ENCODE data around the gene TRAF3IP3.
A peak's percentile ranks its signal among the peaks of the same experiment; 100 is the strongest.
"Not testable (repeated sequence)": the region's sequence is repeated elsewhere in the genome, so short reads cannot be mapped to it uniquely, and the experiment has no call there.

The TRAF3IP3 gene

DNA sequence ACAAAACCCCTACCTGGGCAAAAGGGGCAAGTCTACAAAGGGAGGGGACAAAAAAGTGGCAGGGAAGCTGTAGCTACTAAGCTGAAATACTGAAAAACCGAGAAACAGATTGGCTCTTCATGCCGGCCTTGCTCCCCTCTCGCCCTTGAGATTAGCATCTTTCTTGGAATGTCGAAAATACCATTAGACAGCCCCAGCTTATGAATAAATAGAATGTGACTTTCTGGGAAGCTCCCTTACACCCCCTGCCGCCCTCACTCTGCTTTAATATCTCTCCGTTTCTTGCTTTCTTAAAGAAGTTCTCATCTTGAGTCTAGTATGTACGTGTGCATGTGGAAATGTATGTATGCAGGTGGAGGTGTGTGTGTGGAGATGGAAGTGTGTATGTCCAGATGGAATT is 14.1 kb downstream of the TRAF3IP3 start:
- DNase-seq, result no peak

DNA sequence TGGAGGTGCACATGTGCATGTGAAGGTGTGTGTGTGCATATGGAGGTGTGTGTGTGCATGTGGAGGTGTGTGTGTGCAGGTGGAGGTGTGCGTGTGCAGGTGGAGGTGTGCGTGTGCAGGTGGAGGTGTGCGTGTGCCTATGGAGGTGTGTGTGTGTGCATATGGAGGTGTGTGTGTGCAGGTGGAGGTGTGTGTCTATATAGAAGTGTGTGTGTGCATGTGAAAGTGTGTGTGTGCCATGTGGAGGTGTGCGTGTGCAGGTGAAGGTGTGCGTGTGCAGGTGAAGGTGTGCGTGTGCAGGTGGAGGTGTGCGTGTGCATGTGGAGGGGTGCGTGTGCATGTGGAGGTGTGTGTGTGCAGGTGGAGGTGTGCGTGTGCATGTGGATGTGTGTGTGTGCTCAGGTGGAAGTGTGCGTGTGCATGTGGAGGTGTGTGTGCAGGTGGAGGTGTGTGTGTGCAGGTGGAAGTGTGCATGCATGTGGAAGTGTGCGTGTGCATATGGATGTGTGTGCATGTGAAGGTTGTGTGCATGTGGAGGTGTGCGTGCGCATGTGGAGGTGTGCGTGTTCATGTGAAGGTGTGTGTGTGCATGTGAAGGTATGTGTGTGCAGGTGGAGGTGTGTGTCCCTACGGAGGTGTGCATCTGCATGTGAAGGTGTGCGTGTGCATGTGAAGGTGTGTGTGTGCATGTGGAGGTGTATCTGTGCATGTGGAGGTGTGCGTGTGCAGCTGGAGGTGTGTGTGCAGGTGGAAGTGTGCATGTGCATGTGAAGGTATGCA is 15.0 kb downstream of the TRAF3IP3 start:
- no peak for DNase-seq

DNA sequence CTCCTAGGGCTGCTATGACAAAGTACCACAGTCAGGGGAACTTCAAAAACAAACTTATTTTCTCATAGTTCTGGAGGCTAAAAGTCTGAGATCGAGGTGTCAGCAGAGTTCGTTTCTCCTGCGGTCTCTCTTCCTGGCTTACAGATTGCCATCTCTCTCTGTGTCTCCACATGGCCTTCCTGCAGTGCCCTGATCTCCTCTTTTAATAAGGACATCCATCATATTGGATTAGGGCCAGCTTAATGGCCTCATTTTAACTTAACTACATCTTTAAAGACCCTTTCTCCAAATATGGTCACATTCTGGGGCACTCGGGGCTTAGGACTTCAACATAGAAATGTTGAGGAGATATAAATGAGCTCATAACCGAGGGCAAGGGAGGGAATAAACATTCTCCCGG is 16.3 kb downstream of the TRAF3IP3 start:
- no peak for DNase-seq

DNA sequence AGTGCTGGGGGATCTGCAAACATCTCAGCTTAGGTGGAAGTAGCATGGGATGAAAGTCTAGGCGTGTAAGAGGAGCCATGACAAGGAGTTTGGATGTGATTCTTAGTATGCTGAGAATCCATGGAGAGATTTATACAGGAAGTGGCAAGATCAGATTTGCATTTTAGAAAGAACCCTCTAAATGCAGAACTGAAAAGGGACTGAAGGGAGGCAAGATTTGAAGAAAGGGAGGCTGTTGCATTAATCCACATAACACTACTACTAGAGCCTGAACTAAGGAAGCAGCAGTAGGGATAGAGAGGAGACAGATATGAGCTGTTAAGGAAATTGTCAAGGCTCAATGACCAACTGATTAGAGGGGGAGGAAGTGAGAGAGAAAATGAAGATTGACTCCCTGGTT is 18.7 kb downstream of the TRAF3IP3 start:
- DNase-seq, result no peak

DNA sequence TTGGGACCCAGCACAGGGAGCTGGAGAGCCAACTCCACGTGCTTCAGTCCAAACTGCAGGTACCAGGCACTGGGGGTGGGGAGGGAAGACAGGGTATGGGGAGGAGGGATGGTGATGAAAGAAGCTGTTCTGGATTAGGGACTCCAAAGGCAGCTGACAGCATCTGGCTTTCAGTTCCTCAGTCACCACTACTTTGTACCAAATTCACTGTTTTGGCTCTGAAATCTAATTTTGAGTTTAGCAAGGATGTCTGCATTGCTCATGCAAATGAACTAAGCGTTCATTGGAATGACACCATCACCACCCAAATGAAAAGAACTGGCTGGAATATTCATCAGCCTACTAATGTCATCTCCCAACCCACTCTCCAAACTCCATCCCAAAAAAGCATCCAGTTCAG is 19.8 kb downstream of the TRAF3IP3 start:
- no peak for DNase-seq

DNA sequence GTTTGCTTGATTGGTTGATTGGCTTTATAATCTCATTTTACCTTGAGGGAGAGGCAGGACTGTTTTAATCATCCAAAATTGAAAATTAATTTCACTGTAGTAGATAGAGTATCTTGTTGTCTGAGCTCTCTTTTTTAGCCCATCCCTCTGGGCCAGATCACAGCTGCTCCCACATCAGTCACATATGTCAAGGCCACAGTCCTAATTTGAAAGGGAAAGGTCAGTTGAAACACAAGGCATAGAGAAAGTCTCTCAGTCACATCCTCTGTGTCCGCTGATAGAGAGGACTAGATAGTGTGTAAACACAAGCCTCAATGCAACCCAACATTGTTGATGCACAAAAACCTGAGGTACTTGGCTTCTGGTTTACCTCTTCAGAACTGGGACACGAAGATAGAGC is 21.7 kb downstream of the TRAF3IP3 start:
- DNase-seq, result no peak

DNA sequence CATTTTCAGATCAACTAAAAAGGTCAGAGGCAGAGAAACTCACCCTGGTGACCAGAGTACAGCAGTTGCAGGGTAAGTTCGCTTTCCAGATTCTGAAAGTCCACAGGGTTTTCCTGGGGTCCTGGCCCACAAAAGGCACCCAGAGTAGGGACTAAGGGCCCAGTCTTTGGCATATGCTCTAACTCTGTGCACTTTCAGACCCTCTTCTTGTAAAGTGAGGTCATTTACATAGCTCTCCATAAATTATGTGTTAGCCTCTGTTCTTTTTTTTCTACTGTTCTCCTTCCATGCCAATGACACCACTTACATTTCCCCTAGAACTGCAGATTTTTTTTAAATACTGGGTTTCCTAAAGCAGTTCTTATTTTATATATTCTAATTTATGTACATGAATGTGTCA is 22.2 kb downstream of the TRAF3IP3 start:
- DNase-seq, result no peak

DNA sequence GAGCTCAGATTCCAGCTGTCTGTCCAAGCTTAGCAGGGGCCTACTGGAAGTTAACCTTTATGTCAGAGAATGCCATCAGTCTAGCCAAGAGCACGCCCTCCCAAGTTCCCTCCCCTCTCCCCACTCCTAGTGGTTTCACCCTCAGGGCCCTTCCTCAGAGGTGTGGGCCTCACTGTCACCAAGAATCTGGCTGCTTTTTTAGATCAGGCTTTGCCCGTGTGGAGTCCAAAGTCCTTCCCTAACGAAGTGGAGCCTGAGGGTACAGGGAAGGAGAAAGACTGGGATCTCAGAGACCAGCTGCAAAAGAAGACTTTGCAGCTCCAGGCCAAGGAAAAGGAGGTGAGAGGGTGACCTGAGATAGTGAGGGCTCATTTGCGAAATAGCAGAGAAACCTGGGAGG is 24.4 kb downstream of the TRAF3IP3 start:
- no peak for DNase-seq

DNA sequence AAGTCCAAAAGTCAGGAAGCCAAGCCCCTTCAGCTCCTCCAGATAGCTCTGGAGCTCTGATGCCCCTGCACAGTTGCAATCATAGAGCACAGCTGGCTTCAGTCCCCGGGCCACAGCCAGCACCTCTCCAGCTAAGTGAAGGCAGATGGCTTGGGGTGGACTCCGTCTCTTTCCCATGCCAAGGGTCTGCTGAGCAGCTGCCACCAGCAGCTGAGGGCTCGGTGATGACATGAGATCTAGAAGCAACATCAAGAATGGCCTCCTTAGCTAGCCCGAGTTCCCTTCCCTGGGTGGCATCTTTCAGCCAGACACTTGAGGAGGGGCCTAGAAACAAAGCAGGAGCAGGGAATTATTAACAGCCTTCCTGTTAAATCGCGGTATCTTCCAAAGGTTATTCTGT is 27.5 kb downstream of the TRAF3IP3 start:
- DNase-seq, result no peak

DNA sequence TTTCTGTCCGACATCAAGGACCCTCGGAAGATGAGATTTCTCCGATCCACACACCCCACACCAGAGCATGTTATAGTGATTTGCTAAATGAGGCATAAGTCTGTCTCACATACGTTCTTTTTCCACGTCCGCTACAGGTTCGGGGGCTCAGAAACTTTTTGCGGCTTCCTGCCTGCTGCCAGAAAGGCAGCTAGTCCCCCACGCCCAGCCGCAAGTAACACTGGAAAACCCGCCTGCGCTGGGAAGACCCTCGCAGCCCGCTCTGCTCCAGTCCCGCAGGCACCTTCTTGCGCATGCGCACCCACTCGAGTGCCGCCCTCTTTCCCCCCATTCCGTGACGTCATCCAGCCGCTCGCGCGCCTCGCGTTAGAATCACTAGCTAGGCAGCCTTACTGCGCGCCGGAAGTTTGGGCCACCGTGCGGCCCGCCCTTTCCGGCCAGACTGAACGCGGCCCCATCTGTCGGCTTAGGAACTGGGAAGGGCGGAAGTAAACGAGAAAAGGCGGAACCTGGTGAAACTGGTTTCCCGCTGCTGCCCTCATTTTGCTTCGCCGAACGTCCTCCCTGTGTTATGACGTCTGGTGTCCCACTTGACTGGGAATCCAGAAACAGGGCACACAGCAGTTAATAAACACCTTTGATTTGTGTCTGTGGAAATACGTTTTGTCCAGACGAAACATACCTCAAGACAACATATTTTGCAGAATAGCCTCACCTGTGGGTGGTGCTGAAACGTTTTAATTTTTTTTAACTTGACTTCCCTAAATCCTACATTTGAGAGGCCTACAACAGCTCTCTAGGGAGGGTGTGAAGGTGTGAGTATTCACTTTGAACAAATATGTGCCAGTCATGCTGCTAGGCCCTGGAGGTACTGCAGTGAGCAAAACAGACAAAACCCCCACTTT is 28.7 kb downstream of the TRAF3IP3 start, which contains the start of gene C1orf74:
TSS of gene C1orf74 (minus strand) at position 295 of the 905 bp plus-strand sequence. CDS start 925 bp downstream, outside the sequence.
- peak; percentile 98 for DNase-seq

DNA sequence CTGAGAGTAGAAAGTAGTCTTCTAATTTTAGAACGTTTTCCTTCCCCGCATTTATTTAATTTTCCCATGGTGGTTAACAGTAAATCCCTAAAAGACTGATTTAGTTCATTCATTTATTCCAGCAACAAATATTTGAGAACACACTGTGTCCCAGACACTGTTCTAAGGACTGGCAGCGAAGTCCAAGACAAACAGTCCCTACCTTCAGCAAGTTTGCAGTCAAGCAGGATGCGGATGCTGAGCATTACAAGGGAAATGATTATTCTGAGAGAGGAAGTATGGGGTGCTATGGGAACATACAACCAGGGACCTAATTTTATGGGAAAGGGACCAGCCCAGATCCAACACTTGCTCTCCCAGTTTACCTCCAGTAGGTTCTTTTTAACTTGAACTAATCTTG is 29.7 kb downstream of the TRAF3IP3 start:
- no peak for DNase-seq

DNA sequence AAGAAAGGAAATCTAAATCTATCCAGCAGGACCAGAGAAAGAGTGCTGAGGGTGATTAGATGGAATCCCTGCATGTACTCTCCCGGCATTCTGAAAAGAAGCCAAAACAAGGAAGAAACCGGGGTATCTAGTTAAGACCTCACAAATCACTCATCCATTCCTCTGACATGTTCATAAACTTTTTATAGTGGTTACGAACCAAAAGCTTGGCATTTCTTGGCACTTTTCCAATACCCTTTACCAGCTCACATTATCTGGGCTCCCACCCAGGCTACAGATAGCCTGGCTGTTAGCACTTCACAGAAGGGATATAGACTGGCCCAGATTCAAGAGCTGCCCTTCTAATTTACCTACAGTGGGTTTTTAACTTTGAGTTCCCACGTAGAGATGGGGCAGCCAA is 30.3 kb downstream of the TRAF3IP3 start:
- no peak for DNase-seq

DNA sequence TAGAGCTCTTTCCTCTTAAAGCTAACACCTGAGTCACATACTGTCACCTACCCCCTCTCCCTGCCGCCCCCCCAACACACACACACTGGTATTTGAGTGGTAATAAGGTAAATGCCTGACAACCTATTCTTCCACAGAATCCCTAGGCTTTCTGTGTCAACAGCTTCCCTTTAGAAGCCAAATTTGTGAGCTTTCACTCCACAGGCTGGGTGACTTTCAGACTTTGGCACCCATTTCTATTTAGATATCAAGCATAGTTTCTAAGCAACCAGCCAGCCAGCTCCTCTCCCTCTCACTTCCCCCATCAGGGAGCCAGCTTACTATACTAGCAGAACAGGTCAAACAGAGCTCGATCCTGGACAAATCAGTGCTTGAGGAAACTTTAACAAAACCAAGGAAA is 31.7 kb downstream of the TRAF3IP3 start:
- DNase-seq, result no peak

DNA sequence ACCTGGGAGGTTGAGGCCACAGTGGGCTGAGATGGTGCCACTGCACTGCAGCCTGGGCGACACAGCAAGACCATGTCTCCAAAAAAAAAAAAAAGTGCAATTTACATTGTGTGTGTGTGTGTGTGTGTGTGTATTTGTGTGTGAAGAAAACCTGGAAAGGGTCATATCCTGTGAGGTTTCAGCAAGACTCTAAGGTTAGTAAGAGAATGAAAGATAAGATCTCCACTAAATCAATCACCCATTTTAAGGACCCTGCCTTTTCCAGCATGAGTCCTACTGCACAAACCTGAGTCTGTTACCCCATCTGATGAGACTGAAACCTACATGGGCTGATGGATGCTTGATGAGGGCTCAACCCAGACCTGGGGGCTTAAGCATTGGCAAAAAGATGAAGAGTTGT is 33.4 kb downstream of the TRAF3IP3 start:
- no peak for DNase-seq

DNA sequence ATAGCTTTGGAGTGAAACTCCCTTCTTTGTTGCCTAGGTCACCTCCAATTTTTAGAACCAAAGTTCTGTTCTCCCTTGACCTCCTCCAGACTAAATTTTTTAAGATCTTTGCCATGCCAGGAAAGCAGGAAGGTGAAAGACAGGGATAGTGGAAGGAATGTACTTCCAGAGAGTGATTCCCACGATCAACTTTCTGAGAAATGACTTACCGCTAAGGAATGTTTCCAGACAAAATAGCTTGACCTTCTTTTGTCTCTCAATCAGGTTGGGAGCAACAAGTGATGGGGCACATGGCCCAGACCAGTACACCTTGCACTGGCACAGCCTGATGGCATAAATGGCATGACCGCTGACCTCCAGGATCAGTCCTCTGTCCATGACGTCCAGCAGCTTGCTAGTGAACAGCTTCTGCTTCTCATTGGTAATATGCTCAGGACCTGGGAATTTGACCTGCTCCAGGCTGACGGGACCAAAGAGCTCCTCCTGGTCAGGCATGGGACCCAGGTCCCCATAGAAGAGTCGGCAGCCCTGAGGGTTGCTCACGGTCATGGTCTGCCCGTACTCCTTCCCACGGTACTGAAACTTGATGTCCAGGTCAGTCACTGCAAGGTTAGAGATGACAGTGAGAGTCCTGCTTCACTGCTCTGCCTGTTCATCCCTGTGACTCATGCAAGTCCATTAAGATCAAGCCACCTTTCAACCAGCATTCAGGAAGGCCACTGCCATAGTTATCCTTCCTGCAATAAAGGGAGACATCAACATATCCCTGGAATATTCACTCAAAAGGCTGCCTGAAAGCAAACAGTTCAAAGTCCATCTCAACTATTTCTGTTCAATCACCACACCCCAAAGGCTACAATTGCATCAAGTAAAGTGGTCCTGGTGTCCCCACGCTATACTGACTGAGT is 34.7 kb downstream of the TRAF3IP3 start:
- DNase-seq, result no peak

DNA sequence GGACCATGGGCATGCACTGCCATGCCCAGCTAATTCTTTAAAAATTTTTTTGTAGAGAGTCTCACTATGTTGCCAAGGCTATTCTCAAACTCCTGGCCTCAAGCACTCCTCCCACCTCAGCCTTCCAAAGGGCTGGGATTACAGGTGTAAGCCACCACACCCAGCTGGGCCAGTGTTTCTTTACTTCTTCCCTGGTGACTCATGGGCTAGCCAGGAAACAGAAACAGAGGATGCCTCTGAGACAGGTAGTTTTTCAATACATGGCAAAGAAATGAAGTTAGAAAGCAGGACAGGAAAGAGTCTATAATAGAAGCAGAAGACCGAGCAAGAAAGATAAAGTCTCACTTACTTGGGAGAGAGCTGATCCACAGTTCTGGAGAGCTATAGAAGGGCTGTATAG is 36.1 kb downstream of the TRAF3IP3 start:
- no peak for DNase-seq

DNA sequence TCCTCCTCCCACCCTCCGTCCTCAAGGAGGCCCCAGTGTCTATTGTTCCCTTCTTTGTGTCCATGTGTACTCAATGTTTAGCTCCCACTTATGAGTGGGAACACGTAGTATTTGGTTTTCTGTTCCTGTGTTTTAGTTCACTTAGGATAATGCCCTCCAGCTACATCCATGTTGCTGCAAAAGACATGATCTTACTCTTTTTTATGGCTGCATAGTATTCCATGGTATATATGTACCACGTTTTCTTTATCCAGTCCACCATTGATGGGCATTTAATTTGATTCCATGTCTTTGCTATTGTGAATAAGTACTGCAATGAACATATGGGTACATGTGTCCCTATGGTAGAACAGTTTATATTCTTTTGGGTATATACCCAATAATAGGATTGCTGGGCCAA is 37.9 kb downstream of the TRAF3IP3 start:
- not testable (repeated sequence) for DNase-seq

DNA sequence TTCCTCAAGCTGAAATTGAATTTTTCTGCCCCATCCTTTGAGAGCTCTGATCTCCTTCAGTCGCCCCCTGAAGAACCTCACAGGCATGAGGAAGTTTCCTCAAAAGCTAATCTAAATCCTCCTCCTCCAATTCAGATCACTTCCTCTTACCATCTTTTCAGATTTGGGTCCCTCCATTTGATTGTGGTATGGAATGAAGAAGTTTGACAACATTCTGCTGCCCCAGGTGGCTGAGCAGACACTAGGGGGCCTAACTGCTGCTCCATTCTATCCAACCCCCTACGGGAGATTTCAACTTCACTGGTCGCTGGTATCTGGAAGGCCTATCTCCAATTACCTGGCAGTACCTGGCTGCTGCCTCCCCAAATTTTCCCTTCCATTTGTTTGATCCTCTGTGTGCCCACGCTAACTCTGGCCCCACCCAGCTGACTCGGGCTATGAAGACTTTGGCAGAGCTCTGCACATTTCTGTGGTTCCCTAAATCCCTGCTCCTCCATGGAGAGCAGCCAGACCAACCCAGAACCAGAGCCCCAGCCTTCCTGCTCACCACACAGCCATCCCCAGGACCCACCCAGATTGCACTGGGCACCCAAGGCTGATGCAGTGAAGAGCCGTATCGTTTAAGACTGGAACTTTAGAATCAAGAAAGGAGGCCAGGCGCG is 42.3 kb downstream of the TRAF3IP3 start:
- no peak for DNase-seq

DNA sequence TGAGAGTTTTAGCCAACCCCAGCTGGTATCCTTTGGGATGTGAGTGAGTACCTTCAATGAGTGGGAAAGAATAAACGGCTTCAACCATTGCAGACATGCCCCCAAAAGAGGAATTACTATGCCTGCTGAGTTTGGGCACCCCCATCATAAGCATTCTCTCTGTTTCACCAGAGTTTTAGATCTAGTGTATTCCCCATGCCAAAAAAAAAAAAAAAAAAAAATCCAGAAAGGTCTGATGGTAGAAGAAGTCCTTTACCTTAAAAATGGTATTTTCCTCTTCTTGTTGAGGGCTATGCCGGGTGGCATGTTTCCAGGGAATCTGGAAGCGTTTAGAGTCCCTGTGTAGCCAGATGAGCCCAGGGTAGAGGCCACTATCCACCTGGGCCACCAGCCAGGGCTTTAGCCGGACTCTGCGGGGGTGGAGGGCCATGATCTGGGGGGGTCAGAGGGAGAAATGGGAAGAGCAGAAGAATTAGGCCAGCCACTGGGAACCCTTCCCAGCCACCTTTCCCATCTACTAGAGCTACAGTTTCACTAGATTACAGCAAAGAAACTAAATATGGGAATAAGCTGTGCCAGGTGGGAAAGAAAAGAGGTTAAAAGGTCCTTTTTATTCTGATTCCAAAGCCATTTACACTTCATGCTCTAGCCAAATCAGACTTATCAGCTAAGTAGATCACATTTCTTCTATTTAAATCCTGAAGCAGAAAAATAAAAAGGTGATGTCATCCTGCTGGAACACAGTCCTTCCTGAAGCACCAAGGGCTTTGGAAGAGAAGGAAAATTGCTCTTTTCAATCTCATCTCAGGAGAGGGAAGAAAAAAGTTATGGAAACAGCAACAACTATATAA is 45.4 kb downstream of the TRAF3IP3 start:
- DNase-seq, result no peak

DNA sequence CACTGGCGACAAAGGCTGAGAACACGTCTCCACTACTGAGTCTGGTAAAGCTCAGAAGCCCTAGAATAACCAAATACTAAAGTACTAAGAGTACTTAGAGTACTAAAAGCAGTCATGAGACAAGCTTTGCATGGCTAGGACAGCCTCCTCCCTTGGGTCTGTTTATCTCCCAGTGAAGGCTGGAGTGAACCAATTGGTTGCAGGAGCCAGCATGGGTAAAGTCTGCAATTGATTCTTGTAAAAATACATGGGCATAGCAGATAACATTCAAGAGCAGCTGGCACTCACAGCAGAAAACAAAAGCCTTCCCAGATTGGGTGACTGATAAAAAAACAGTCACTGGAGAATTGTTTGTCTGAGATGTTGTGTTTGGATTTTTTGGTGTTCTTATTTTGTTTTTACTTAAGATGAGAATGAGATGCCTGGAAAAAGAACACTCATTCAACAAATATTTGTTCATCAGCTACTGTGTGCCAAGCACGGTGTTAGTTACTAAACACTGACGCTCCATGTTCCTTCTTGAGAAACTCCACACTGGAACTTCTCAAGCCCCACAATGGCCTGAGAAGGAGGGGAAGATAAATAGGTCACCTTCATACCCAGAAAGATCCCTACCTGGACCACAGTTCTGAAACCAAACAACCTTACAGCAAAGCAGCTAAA is 46.4 kb downstream of the TRAF3IP3 start:
- DNase-seq, result no peak

DNA sequence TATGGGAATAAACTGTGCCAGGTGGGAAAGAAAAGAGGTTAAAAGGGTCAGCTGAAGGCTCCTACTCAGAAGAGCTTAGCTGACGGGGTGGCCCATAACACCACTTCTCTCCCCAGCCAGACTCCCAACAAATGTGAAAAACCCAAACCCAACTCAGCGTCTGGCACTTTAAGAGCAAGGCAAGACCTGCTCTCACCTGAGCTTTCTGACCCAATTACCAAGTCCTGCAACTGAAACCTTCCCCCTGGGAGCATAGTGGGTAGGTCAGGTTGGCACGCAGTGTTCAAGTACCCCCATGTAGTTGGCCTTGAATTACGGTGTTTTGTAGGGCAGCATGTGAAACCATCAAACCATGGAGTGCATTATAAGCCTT is 46.9 kb downstream of the TRAF3IP3 start:
- DNase-seq, result no peak
